PC-3 (cell line): ENCODE data around the gene IL10.

Experiments used
- EZH2 ChIP-seq: fragments of 300-600 bp; sonication (generic); IDR thresholded peaks from one replicate; pipeline ENCODE4 v1.6.1; 2017; ENCODE audit warnings: antibody characterized with exemption, mild to moderate bottlenecking, low read length; ENCODE audit not compliant: unreplicated experiment
- TF ChIP-seq, protein P1 (sequence below): fragments of 300-600 bp; sonication (generic); conservative IDR thresholded peaks from 2 replicates; pipeline ENCODE4 v1.5.1; 2017; ENCODE audit warnings: antibody characterized with exemption, low read depth, mild to moderate bottlenecking, low read length

DNA sequence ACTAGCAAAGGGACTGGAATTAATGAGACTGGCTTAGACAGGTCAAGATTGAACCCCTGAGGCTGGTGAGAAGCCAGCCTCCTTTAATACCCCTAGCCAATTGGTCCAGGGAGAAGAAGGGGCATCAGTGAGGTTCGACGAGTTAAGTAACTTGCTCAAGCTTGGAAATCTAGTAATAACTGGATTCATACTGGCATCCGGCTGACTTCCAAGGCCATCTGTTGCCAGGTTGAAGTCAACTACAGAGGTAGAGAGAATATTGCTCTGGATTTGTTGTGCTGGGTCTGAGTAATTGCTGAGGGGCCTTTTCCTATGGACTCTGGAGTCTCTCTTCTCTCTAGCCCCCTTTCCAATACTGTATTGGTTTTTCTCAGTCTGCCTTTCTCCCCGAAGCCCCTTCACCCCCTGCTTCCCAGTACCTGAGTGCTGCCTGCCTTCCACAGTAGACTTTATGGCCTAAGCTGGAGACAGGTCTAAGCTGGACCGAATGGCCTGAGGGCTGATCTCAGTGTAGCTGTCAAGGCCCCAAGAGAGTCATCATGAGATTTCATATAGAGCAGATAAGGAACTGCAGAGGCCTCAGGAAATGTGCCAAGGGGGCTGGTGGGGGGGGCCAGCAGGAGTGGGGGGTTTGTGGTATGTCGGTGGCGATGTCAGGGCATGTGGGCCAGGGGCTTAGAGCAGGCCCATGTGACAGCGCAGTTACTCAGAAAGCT is 44.2 kb downstream of the IL10 start:
- TF ChIP-seq EZH2, result no peak
- TF ChIP-seq, protein P1, sequence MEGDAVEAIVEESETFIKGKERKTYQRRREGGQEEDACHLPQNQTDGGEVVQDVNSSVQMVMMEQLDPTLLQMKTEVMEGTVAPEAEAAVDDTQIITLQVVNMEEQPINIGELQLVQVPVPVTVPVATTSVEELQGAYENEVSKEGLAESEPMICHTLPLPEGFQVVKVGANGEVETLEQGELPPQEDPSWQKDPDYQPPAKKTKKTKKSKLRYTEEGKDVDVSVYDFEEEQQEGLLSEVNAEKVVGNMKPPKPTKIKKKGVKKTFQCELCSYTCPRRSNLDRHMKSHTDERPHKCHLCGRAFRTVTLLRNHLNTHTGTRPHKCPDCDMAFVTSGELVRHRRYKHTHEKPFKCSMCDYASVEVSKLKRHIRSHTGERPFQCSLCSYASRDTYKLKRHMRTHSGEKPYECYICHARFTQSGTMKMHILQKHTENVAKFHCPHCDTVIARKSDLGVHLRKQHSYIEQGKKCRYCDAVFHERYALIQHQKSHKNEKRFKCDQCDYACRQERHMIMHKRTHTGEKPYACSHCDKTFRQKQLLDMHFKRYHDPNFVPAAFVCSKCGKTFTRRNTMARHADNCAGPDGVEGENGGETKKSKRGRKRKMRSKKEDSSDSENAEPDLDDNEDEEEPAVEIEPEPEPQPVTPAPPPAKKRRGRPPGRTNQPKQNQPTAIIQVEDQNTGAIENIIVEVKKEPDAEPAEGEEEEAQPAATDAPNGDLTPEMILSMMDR, result no peak
